ENCODE results near the gene GPR137C.

Gene GPR137C

DNA sequence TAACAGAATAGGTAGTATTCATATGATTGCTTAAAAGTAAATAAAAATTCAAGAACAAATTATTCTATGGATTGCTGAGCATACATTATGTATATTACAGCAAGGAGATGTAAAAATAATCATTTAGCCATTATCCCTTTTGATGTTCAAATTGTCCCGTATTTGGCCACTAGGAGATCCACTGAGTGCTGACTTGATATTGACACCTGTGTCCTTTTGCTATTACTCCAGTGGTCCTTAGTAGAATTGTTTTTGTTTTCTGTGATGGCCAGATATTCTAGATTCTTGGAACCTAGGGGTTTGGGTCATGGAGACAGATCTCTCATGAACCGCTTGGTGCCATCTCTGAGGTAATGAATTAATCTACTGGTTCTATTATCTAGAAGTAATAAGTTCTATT is 126.0 kb downstream of the GPR137C start:
- DNase-seq (ENCODE audit: low spot score): no peak

DNA sequence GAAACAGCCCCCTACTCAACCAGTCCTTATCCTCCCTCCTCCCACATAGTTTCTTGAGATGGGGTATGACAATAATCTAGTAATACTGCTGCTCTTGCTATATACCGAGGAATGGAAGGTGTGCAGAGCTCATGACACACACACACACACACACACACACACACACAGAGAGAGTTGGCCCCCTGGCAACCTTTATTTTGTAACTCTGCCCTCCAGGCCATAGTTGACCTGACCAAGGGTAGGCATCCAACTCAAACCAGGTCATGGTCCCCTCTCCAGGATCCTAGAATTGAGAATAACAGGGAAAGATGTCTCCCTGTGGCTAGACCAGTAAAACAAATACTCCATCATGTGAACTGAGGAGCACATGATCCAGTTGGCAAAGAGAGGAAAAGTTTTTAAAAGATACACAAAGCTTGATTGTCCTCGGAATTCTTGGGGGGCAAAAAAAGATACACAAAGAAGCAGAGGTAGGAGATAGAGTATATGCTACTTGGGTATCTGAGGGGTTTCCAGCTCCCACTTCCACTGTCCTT is 131.4 kb downstream of the GPR137C start:
- DNase-seq (ENCODE audit: low spot score): no peak

GRCh38 chr14:52686176-52686575 is 133.5 kb downstream of the GPR137C start:
- no peak for DNase-seq (ENCODE audit: low spot score)

Measured in SK-N-DZ (cell line).